Mesenchymal stem cell (in vitro differentiated cells and primary cell): Measurements from ENCODE around the gene TUB.

Source experiments
- DNase-seq: peaks from one replicate; pipeline ENCODE4 v3.0.0-alpha.2; 2013
- H2AFZ ChIP-seq: one replicate; pipeline ENCODE4 v1.6.1; 2013; ENCODE audit warnings: low read depth, mild to moderate bottlenecking, control low read depth, inconsistent platforms, low read length, moderate library complexity
- H2AK5ac ChIP-seq: 2 replicates; pipeline ENCODE4 v1.6.1; 2013; ENCODE audit warnings: low read length, moderate library complexity, mild to moderate bottlenecking, inconsistent platforms; ENCODE audit not compliant: severe bottlenecking
- H2BK120ac ChIP-seq: one replicate; pipeline ENCODE4 v1.6.1; 2013; ENCODE audit warnings: low read depth, mild to moderate bottlenecking, inconsistent platforms, low read length, moderate library complexity
- H2BK12ac ChIP-seq, 2 experiments: one replicate each; pipeline ENCODE4 v1.6.1; 2013; ENCODE audit warnings: inconsistent platforms in 2 of 2, low read length in 2 of 2, mild to moderate bottlenecking in 2 of 2, moderate library complexity in 2 of 2, control low read depth in 1 of 2
- H2BK15ac ChIP-seq: one replicate; pipeline ENCODE4 v1.6.1; 2013; ENCODE audit warnings: mild to moderate bottlenecking, low read depth, inconsistent platforms; ENCODE audit not compliant: poor library complexity, severe bottlenecking
- H2BK5ac ChIP-seq: 2 replicates; pipeline ENCODE4 v1.6.1; 2013; ENCODE audit warnings: low read depth, mild to moderate bottlenecking, low read length, control low read depth, inconsistent platforms; ENCODE audit not compliant: poor library complexity, severe bottlenecking
- H3K14ac ChIP-seq, 2 experiments: one replicate each; pipeline ENCODE4 v1.6.1; 2013; ENCODE audit warnings: inconsistent platforms in 2 of 2, low read length in 2 of 2, control low read depth in 1 of 2, mild to moderate bottlenecking in 1 of 2, moderate library complexity in 1 of 2
- H3K18ac ChIP-seq, 2 experiments: one replicate each; pipeline ENCODE4 v1.6.1; 2013; ENCODE audit warnings: inconsistent platforms in 2 of 2, low read length in 2 of 2, control low read depth in 1 of 2, low read depth in 1 of 2, mild to moderate bottlenecking in 1 of 2
- H3K23ac ChIP-seq, 2 experiments: one replicate each; pipeline ENCODE4 v1.6.1; 2013; ENCODE audit warnings: inconsistent platforms in 2 of 2, low read length in 2 of 2, mild to moderate bottlenecking in 2 of 2, moderate library complexity in 2 of 2, control low read depth in 1 of 2
- H3K27ac ChIP-seq: 2 replicates; pipeline ENCODE4 v1.5.1; 2013; ENCODE audit warnings: mild to moderate bottlenecking, moderate library complexity, low read length, control low read depth, inconsistent platforms; ENCODE audit not compliant: poor library complexity, severe bottlenecking
- H3K27me3 ChIP-seq, 2 experiments: 2 replicates each; pipeline versions ENCODE4 v1.6.1 to v1.7.0; 2013; ENCODE audit warnings: low read length in 2 of 2, mild to moderate bottlenecking in 2 of 2, moderate library complexity in 2 of 2, control low read depth in 1 of 2, inconsistent platforms in 1 of 2; ENCODE audit not compliant: control insufficient read depth in 1 of 2, insufficient read depth in 1 of 2
- H3K36me3 ChIP-seq, 2 experiments: 2 replicates each; pipeline versions ENCODE4 v1.6.1 to v1.7.0; 2013; ENCODE audit warnings: low read length in 2 of 2, control low read depth in 1 of 2, inconsistent platforms in 1 of 2, low read depth in 1 of 2, mild to moderate bottlenecking in 1 of 2; ENCODE audit not compliant: insufficient read depth in 2 of 2, control insufficient read depth in 1 of 2
- H3K4ac ChIP-seq, 2 experiments: one replicate each; pipeline ENCODE4 v1.6.1; 2013; ENCODE audit warnings: inconsistent platforms in 2 of 2, low read length in 2 of 2, mild to moderate bottlenecking in 2 of 2, moderate library complexity in 2 of 2, control low read depth in 1 of 2, low read depth in 1 of 2
- H3K4me1 ChIP-seq: 2 replicates; pipeline ENCODE4 v1.6.1; 2013; ENCODE audit warnings: low read depth, low read length, control low read depth; ENCODE audit not compliant: control insufficient read depth, insufficient read depth
- H3K4me2 ChIP-seq: 2 replicates; pipeline ENCODE4 v1.6.1; 2013; ENCODE audit warnings: low read length, mild to moderate bottlenecking, inconsistent platforms; ENCODE audit not compliant: poor library complexity, severe bottlenecking
- H3K4me3 ChIP-seq, 2 experiments: 2 replicates each; pipeline versions ENCODE4 v1.5.1 to v1.7.0; 2013; ENCODE audit warnings: low read length in 2 of 2, mild to moderate bottlenecking in 2 of 2, control low read depth in 1 of 2, low read depth in 1 of 2; ENCODE audit not compliant: insufficient read depth in 1 of 2
- H3K79me1 ChIP-seq: replicated peaks from 2 replicates; pipeline ENCODE4 v1.6.1; 2013; ENCODE audit warnings: mild to moderate bottlenecking, control low read depth, low read length, inconsistent platforms; ENCODE audit not compliant: poor library complexity, severe bottlenecking
- H3K9ac ChIP-seq: 2 replicates; pipeline ENCODE4 v1.7.0; 2013; ENCODE audit warnings: mild to moderate bottlenecking, low read length, moderate library complexity
- H3K9me3 ChIP-seq: 2 replicates; pipeline ENCODE4 v1.7.0; 2013; ENCODE audit warnings: mild to moderate bottlenecking, low read length; ENCODE audit not compliant: control insufficient read depth
- H4K8ac ChIP-seq: one replicate; pipeline ENCODE4 v1.6.1; 2013; ENCODE audit warnings: inconsistent platforms, mild to moderate bottlenecking, low read length, moderate library complexity
- H4K91ac ChIP-seq: one replicate; pipeline ENCODE4 v1.6.1; 2013; ENCODE audit warnings: mild to moderate bottlenecking, low read length, inconsistent platforms
- WGBS: methylation state at CpG from one replicate; pipeline ENCODE4 v1.1.7; 2013; ENCODE audit warnings: mixed read lengths; 5-methylcytosine and 5-hydroxymethylcytosine counted together

The TUB gene

GRCh38 chr11:8032576-8033304 is 48.3 kb upstream of the TUB start:
- H2BK15ac ChIP-seq, result peak overlapping the region; percentile 34

GRCh38 chr11:8033305-8034105 is 47.5 kb upstream of the TUB start:
- Histone ChIP-seq H3K9me3 (no peaks in the 10 kb centered on the region), H4K8ac (no peak overlapping the region), H3K4me1 (peaks cover 5% of the 10 kb centered on the region), H2BK15ac (peak overlapping the region; percentile 34), H2BK12ac (no peak overlapping the region), H3K4me2 (no peak overlapping the region), H2BK120ac (no peak overlapping the region), H3K36me3 (no peaks in the 10 kb centered on the region), H3K79me1 (no peaks in the 10 kb centered on the region), H3K18ac (no peak overlapping the region), H3K27me3 (peaks cover 29 to 81% of the 10 kb centered on the region in 2 experiments), H3K4ac (no peak overlapping the region), H2BK5ac (no peak overlapping the region), H2AFZ (no peak overlapping the region), H3K9ac (peak overlapping the region; percentile 80), H3K4me3 (no peak overlapping the region), H4K91ac (no peak overlapping the region), H3K23ac (peak overlapping the region in 1 of 2 experiments; percentile 26), H3K27ac (no peak overlapping the region), H3K14ac (no peak overlapping the region), H2AK5ac (no peak overlapping the region)
- DNase-seq, result peak; percentile 81
- WGBS, result 52% methylated on average over 19 of the region's 19 CpGs

More at GRCh38 chr11:8032576-8033304, 48.3 kb upstream of the TUB start:
- no peak overlapping the region for H4K91ac ChIP-seq
- no peak overlapping the region for H3K14ac ChIP-seq
- H2AFZ ChIP-seq, result no peak overlapping the region
- peaks cover 22 to 74% of the 10 kb centered on the region in 2 experiments for H3K27me3 ChIP-seq
- no peak for DNase-seq
- no peak overlapping the region for H2BK120ac ChIP-seq
- no peaks in the 10 kb centered on the region for H3K36me3 ChIP-seq
- no peak overlapping the region for H3K18ac ChIP-seq
- no peak overlapping the region for H2BK12ac ChIP-seq
- peak overlapping the region in 1 of 2 experiments; percentile 60 for H3K23ac ChIP-seq
- H3K9me3 ChIP-seq, result no peaks in the 10 kb centered on the region
- H3K79me1 ChIP-seq, result no peaks in the 10 kb centered on the region
- H3K4me2 ChIP-seq, result no peak overlapping the region
- H2AK5ac ChIP-seq, result no peak overlapping the region
- H3K4me1 ChIP-seq, result peaks cover 5% of the 10 kb centered on the region
- H3K27ac ChIP-seq, result no peak overlapping the region
- peak overlapping the region; percentile 80 for H3K9ac ChIP-seq
- no peak overlapping the region for H3K4ac ChIP-seq
- WGBS, result 48% methylated on average over 20 of the region's 20 CpGs
- H3K4me3 ChIP-seq, result peak overlapping the region in 1 of 2 experiments; percentile 53
- no peak overlapping the region for H2BK5ac ChIP-seq
- no peak overlapping the region for H4K8ac ChIP-seq

- Histone ChIP-seq H3K4me2 (no peak overlapping the region), H2BK15ac (no peak overlapping the region), H3K79me1 (no peaks in the 10 kb centered on the region), H2BK5ac (no peak overlapping the region), H3K4me3 (no peak overlapping the region), H4K8ac (no peak overlapping the region), H3K9me3 (no peaks in the 10 kb centered on the region), H4K91ac (no peak overlapping the region), H3K27me3 (peaks cover 36 to 80% of the 10 kb centered on the region in 2 experiments), H3K4me1 (peaks cover 5% of the 10 kb centered on the region), H2BK12ac (no peak overlapping the region), H3K14ac (no peak overlapping the region), H3K4ac (no peak overlapping the region), H3K18ac (no peak overlapping the region), H3K27ac (no peak overlapping the region), H2AK5ac (no peak overlapping the region), H3K23ac (no peak overlapping the region), H3K9ac (no peak overlapping the region), H2AFZ (no peak overlapping the region), H3K36me3 (no peaks in the 10 kb centered on the region), H2BK120ac (no peak overlapping the region)
- 86% methylated on average over 3 of the region's 3 CpGs for WGBS
- no peak for DNase-seq
Observed at GRCh38 chr11:8034106-8034585, 46.9 kb upstream of the TUB start.

GRCh38 chr11:8034604-8035190 is 46.3 kb upstream of the TUB start:
- Histone ChIP-seq H3K27ac (no peak overlapping the region), H3K4me1 (peaks cover 5% of the 10 kb centered on the region), H3K23ac (no peak overlapping the region), H2BK12ac (no peak overlapping the region), H3K4ac (no peak overlapping the region), H3K18ac (no peak overlapping the region), H2BK5ac (no peak overlapping the region), H3K14ac (no peak overlapping the region), H3K9ac (no peak overlapping the region), H3K4me2 (no peak overlapping the region), H4K8ac (peak overlapping the region; percentile 20), H3K4me3 (no peak overlapping the region), H3K9me3 (no peaks in the 10 kb centered on the region), H3K79me1 (no peaks in the 10 kb centered on the region), H2BK120ac (no peak overlapping the region), H2AFZ (no peak overlapping the region), H3K27me3 (peaks cover 39 to 76% of the 10 kb centered on the region in 2 experiments), H2BK15ac (no peak overlapping the region), H2AK5ac (no peak overlapping the region), H4K91ac (no peak overlapping the region), H3K36me3 (no peaks in the 10 kb centered on the region)
- WGBS, result 86% methylated on average over 2 of the region's 5 CpGs
- no peak for DNase-seq
